Measurements from ENCODE around the gene AMPD3. TPM values are rescaled to one million over a fixed set of nuclear protein-coding genes. Genes with fewer than 3 reads are reported as not detected.

The AMPD3 gene
- polyA plus RNA-seq, 1 donor (not counting 4 experiments of a cell fraction or from before 2014, with no cell fraction given), result 11.1 TPM

DNA sequence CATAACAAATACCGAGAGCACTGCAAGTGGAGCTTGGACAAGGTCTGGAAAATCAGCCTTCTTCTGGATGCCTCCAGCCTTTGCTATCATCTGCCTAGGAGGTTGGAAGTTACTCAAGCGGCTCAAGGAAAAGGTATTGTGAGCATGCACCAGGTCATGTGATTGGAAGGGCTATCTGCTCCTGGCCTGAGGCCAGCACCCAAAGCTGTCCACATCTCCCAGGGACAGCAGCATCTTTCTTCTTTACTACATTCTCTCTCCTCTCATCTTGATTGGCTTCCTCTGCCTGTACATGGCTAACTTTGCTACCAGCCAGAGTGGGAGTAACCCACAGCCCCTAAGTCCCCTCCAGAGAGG is 44.2 kb upstream of the AMPD3 start:
- H3K9me3 ChIP-seq (ENCODE audit: control insufficient read depth, low read depth, low read length), result no peaks in the 10 kb centered on the region
- FAIRE-seq (no peak), DNase-seq (ENCODE audit: low read depth, low spot score) (no peak)
- H3K4me3 ChIP-seq (ENCODE audit: control insufficient read depth in 2 of 3, extremely low read depth in 1 of 3, insufficient read depth in 2 of 3, low read depth in 1 of 3, low read length in 3 of 3), result no peak overlapping the region
- dilution Hi-C loops (cut with MboI; ENCODE audit: extremely low pct_ligation_motif_present, low sequenced_read_pairs), result no loop called here
- H3K27me3 ChIP-seq (ENCODE audit: control insufficient read depth, extremely low read depth, insufficient read depth, low read length), result no peaks in the 10 kb centered on the region
- TF ChIP-seq, protein P1, sequence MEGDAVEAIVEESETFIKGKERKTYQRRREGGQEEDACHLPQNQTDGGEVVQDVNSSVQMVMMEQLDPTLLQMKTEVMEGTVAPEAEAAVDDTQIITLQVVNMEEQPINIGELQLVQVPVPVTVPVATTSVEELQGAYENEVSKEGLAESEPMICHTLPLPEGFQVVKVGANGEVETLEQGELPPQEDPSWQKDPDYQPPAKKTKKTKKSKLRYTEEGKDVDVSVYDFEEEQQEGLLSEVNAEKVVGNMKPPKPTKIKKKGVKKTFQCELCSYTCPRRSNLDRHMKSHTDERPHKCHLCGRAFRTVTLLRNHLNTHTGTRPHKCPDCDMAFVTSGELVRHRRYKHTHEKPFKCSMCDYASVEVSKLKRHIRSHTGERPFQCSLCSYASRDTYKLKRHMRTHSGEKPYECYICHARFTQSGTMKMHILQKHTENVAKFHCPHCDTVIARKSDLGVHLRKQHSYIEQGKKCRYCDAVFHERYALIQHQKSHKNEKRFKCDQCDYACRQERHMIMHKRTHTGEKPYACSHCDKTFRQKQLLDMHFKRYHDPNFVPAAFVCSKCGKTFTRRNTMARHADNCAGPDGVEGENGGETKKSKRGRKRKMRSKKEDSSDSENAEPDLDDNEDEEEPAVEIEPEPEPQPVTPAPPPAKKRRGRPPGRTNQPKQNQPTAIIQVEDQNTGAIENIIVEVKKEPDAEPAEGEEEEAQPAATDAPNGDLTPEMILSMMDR (optimal IDR thresholded peaks at IDR 0.05 in 1 of 3, IDR thresholded peaks at IDR 0.05 in 1 of 3, conservative IDR thresholded peaks at IDR 0.05 in 1 of 3; ENCODE audit: extremely low read depth in 1 of 3, insufficient read depth in 2 of 3, low read length in 3 of 3), result no peak
- TF ChIP-seq EZH2 (IDR thresholded peaks at IDR 0.05; ENCODE audit: low read length), result no peak
- H3K36me3 ChIP-seq (ENCODE audit: control insufficient read depth in 2 of 2, extremely low read depth in 1 of 2, insufficient read depth in 2 of 2, low read length in 2 of 2), result no peaks in the 10 kb centered on the region
- peaks cover 32% of the 10 kb centered on the region for H3K4me1 ChIP-seq (ENCODE audit: control insufficient read depth, extremely low read depth, insufficient read depth, low read length)
- H4K20me1 ChIP-seq (ENCODE audit: control insufficient read depth, extremely low read depth, insufficient read depth, low read length), result no peaks in the 10 kb centered on the region
- no peaks in the 10 kb centered on the region for H3K9me1 ChIP-seq (ENCODE audit: control insufficient read depth, extremely low read depth, insufficient read depth, low read length)
- H3K79me2 ChIP-seq (ENCODE audit: control insufficient read depth, insufficient read depth, low read length), result no peaks in the 10 kb centered on the region
- no peak overlapping the region for H3K27ac ChIP-seq (ENCODE audit: control insufficient read depth, insufficient read depth, low read length)
- H2AFZ ChIP-seq (ENCODE audit: control insufficient read depth, low read length), result no peak overlapping the region
- no peak overlapping the region for H3K9ac ChIP-seq (ENCODE audit: control insufficient read depth, extremely low read depth, insufficient read depth, low read length)
- H3K4me2 ChIP-seq (ENCODE audit: control insufficient read depth, extremely low read depth, insufficient read depth, low read depth, low read length), result no peak overlapping the region

DNA sequence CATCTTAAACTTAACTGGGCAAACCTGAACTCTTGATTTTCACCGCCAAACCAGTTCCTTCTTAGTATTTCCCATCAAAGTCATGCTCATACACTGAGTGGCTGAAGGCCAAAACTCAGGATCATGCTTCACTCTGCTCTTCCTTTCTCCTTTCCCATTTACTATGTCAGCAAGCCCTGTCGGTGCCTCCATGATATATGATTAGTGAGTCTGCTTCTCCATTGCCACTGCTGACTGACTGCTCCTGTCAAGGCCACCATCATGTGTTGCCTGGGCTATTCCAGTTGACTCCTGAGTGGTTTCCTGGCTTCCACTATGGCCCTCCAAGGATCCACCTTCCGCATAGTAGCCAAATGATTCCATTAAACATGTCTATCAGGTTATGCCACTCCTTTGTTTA is 42.8 kb upstream of the AMPD3 start:
- Histone ChIP-seq H3K9me1 (ENCODE audit: control insufficient read depth, extremely low read depth, insufficient read depth, low read length) (no peaks in the 10 kb centered on the region), H3K36me3 (ENCODE audit: control insufficient read depth in 2 of 2, extremely low read depth in 1 of 2, insufficient read depth in 2 of 2, low read length in 2 of 2) (no peaks in the 10 kb centered on the region), H2AFZ (ENCODE audit: control insufficient read depth, low read length) (peak overlapping the region; percentile 53), H4K20me1 (ENCODE audit: control insufficient read depth, extremely low read depth, insufficient read depth, low read length) (no peaks in the 10 kb centered on the region), H3K4me1 (ENCODE audit: control insufficient read depth, extremely low read depth, insufficient read depth, low read length) (peaks cover 20% of the 10 kb centered on the region), H3K4me3 (ENCODE audit: control insufficient read depth in 2 of 3, extremely low read depth in 1 of 3, insufficient read depth in 2 of 3, low read depth in 1 of 3, low read length in 3 of 3) (no peak overlapping the region), H3K9ac (ENCODE audit: control insufficient read depth, extremely low read depth, insufficient read depth, low read length) (no peak overlapping the region), H3K4me2 (ENCODE audit: control insufficient read depth, extremely low read depth, insufficient read depth, low read depth, low read length) (peak overlapping the region; percentile 17), H3K27ac (ENCODE audit: control insufficient read depth, insufficient read depth, low read length) (no peak overlapping the region), H3K79me2 (ENCODE audit: control insufficient read depth, insufficient read depth, low read length) (no peaks in the 10 kb centered on the region), H3K9me3 (ENCODE audit: control insufficient read depth, low read depth, low read length) (no peaks in the 10 kb centered on the region), H3K27me3 (ENCODE audit: control insufficient read depth, extremely low read depth, insufficient read depth, low read length) (no peaks in the 10 kb centered on the region)
- FAIRE-seq, result no peak
- DNase-seq (ENCODE audit: low read depth, low spot score), result no peak
- no peak for TF ChIP-seq EZH2 (IDR thresholded peaks at IDR 0.05; ENCODE audit: low read length)
- TF ChIP-seq, protein P1 (optimal IDR thresholded peaks at IDR 0.05 in 1 of 3, IDR thresholded peaks at IDR 0.05 in 1 of 3, conservative IDR thresholded peaks at IDR 0.05 in 1 of 3; ENCODE audit: extremely low read depth in 1 of 3, insufficient read depth in 2 of 3, low read length in 3 of 3), result no peak
- dilution Hi-C loops (cut with MboI; ENCODE audit: extremely low pct_ligation_motif_present, low sequenced_read_pairs), result no loop called here

Measured in keratinocyte (primary cell).